GM12874 (cell line): ENCODE results near the gene ATXN7L3B.

Experiments used
- TF ChIP-seq, protein P1 (sequence below): IDR thresholded peaks from 2 replicates; pipeline ENCODE4 v1.5.1; 2011; ENCODE audit warnings: low read depth, mild to moderate bottlenecking, control low read depth, low read length, moderate library complexity; ENCODE audit not compliant: insufficient read depth

Gene ATXN7L3B

DNA sequence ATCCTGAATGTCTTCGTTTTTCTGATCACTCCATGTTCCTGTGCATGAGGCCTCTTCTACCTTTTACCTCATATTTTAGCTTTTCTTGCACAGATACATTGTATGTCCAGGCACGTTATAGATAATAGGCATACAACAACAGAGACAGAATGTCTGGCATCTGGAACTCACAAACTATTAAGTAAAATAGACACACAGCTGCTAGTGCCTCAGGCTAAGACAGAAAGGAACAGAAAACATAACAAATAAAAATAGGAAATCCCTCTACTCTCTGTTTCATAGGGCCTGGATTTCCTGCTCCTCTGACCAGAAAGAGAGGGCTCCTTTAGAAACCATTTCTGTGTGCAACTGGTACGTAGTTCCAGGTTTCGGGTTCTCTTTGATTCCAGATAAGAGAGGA is 48.6 kb downstream of the ATXN7L3B start:
- TF ChIP-seq, protein P1, sequence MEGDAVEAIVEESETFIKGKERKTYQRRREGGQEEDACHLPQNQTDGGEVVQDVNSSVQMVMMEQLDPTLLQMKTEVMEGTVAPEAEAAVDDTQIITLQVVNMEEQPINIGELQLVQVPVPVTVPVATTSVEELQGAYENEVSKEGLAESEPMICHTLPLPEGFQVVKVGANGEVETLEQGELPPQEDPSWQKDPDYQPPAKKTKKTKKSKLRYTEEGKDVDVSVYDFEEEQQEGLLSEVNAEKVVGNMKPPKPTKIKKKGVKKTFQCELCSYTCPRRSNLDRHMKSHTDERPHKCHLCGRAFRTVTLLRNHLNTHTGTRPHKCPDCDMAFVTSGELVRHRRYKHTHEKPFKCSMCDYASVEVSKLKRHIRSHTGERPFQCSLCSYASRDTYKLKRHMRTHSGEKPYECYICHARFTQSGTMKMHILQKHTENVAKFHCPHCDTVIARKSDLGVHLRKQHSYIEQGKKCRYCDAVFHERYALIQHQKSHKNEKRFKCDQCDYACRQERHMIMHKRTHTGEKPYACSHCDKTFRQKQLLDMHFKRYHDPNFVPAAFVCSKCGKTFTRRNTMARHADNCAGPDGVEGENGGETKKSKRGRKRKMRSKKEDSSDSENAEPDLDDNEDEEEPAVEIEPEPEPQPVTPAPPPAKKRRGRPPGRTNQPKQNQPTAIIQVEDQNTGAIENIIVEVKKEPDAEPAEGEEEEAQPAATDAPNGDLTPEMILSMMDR, result no peak
